Measurements from ENCODE around the gene LRIG1. TPM values are rescaled to one million over a fixed set of nuclear protein-coding genes. Genes with fewer than 3 reads are reported as not detected.

Gene LRIG1, protein sequence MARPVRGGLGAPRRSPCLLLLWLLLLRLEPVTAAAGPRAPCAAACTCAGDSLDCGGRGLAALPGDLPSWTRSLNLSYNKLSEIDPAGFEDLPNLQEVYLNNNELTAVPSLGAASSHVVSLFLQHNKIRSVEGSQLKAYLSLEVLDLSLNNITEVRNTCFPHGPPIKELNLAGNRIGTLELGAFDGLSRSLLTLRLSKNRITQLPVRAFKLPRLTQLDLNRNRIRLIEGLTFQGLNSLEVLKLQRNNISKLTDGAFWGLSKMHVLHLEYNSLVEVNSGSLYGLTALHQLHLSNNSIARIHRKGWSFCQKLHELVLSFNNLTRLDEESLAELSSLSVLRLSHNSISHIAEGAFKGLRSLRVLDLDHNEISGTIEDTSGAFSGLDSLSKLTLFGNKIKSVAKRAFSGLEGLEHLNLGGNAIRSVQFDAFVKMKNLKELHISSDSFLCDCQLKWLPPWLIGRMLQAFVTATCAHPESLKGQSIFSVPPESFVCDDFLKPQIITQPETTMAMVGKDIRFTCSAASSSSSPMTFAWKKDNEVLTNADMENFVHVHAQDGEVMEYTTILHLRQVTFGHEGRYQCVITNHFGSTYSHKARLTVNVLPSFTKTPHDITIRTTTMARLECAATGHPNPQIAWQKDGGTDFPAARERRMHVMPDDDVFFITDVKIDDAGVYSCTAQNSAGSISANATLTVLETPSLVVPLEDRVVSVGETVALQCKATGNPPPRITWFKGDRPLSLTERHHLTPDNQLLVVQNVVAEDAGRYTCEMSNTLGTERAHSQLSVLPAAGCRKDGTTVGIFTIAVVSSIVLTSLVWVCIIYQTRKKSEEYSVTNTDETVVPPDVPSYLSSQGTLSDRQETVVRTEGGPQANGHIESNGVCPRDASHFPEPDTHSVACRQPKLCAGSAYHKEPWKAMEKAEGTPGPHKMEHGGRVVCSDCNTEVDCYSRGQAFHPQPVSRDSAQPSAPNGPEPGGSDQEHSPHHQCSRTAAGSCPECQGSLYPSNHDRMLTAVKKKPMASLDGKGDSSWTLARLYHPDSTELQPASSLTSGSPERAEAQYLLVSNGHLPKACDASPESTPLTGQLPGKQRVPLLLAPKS
- 1 to 10 TPM; 4.4 to 9.7 (median 4.7) TPM for polyA plus RNA-seq

DNA sequence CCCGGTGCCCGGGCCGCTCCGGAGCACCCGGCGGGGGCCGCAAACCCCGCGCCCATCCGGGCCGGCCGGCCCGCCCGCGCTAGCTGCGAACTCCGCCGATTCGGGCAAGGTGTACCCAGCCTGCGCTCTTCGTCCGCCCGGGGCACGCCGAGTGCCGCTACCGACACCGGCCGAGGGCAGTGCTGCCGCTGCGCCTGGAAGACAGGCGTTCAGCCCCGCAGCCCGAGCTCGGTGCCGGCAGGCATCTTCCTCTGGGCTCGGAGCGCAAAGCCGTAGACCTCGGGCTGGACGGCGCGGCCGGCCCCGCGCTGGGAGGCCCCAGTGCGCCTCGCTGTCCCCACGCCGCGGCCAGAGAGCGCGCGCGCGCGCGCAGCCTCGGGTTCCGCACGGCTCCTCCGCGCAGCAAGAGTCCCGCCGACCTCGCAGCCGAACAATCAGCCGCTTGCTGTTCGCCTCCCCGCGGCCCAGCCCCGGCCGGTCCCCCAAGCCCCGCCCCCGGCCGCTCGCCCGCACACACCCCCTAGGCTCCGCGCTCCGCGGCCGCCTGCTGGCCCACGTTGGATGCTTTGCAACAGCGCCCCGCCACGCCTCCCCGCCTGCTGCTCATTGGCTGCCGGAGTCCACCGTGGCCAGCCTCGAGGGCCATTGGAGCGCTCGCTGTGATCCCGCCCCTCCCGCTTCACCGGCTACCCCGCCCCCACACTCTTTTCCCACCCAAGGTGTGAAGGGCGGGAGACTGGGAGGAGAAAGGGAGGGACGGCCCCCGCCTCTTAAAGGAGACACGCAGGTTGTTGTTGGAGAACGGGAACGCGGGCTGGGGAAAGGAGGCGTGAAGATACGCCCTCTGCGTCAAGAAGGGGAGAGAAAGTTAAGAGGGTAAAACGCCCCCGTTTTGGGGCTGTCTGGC lies at the start of gene LRIG1:
Gene LRIG1, minus strand, starts transcription at position 447 of the 907 bp plus-strand sequence. CDS start 615 bp downstream, outside the sequence.
- peaks cover 33 to 41% of the 10 kb centered on the region in 2 donors for H3K4me1 Mint-ChIP-seq
- H3K36me3 Mint-ChIP-seq: no peaks in the 10 kb centered on the region
- peak; percentile 96 to 97 (median 96) for DNase-seq
- H3K27me3 Mint-ChIP-seq (ENCODE audit: low read depth in 3 of 3): peaks cover 4 to 11% (median 9%) of the 10 kb centered on the region in 3 donors
- peak within 1 kb of the TSS; percentile 89 to 95 (median 91) for H3K4me3 Mint-ChIP-seq
- peak within 1 kb of the TSS; percentile 39 to 82 (median 72) for H3K27ac Mint-ChIP-seq
- H3K9me3 Mint-ChIP-seq: peaks cover 0 to 2% (median 0%) of the 10 kb centered on the region in 6 donors

DNA sequence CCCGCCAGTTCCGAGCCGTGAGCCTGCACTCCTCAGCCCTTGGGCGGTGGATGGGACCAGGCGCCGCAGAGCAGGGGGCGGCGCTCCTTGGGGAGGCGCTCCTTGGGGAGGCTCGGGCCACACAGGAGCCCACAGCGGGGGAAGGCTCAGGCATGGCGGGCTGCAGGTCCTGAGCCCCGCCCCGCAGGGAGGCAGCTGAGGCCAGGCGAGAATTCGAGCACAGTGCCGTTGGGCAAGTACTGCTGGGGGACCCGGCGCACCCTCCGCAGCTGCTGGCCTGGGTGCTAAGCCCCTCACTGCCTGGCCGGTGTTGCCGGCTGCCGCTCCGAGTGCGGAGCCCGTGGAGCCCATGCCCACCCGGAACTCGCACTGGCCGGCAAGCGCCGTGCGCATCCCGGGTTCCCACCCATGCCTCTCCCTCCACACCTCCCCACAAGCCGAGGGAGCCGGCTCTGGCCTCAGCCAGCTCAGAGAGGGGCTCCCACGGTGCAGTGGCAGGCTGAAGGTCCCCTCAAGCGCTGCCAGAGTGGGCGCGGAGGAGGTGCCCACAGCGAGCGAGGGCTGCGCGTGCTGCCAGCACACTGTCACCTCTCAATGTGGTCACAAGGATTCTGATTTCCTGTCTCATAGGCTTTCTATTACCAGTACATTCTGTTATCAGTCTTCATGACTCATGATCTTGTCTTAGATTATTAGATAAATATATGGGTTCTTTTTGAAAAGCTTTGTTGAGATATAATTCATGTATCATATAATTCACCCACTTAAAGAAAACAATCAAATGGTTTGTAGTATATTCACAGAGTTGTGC lies 44.0 kb upstream of the LRIG1 start:
- peaks cover 0 to 3% (median 2%) of the 10 kb centered on the region in 3 donors for H3K27me3 Mint-ChIP-seq (ENCODE audit: low read depth in 3 of 3)
- no peak overlapping the region for H3K27ac Mint-ChIP-seq
- H3K4me1 Mint-ChIP-seq: no peaks in the 10 kb centered on the region
- no peak overlapping the region for H3K4me3 Mint-ChIP-seq
- no peaks in the 10 kb centered on the region for H3K36me3 Mint-ChIP-seq
- no peak for DNase-seq
- peaks cover 0 to 8% (median 0%) of the 10 kb centered on the region in 6 donors for H3K9me3 Mint-ChIP-seq

DNA sequence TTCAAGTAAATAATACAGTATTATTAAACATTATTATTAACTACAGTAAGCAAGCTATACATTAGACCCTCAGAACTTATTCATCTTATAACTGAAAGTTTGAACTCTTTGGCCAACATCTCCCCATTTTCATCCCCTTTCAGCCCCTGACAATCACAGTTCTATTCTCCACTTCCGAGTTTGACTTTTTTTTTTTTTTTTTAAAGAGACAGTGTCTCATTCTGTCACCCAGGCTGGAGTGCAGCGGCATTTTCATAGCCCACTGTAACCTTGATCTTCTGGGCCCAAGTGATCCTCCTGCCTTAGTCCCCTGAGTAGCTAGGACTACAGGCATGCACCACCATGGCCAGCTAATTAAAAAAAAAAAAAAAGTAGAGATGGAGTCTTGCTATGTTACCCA lies 41.3 kb upstream of the LRIG1 start:
- H3K4me1 Mint-ChIP-seq: no peaks in the 10 kb centered on the region
- no peaks in the 10 kb centered on the region for H3K36me3 Mint-ChIP-seq
- peaks cover 3 to 6% (median 4%) of the 10 kb centered on the region in 3 donors for H3K27me3 Mint-ChIP-seq (ENCODE audit: low read depth in 3 of 3)
- H3K9me3 Mint-ChIP-seq: peaks cover 0 to 8% (median 0%) of the 10 kb centered on the region in 6 donors
- no peak overlapping the region for H3K27ac Mint-ChIP-seq
- no peak for DNase-seq
- no peak overlapping the region for H3K4me3 Mint-ChIP-seq

DNA sequence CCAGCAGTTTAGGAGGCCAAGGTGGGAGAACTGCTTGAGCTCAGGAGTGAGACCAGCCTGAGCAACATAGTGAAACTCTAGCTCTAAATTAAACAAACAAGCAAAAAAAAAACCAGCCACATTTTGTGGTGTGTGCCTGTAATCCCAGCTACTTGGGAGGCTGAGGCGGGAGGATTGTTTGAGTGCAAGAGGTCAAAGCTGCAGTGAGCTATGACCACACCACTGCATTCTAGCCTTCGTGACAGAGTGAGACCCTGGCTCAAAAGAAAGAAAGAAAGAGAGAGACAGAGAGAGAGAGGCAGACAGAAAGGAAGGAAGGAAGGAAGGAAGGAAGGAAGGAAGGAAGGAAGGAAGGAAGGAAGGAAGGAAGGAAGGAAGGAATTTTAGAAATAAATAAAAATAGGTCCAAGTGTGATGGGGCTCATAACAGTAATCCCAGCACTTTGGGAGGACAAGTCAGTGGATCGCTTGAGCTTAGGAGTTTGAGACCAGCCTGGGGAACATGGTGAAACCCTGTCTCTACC lies 38.7 kb upstream of the LRIG1 start:
- Mint-ChIP-seq H3K36me3 (peaks cover 0 to under 1% (median 0%) of the 10 kb centered on the region in 3 donors), H3K4me3 (no peak overlapping the region), H3K27ac (no peak overlapping the region), H3K27me3 (ENCODE audit: low read depth in 3 of 3) (peaks cover 3 to 7% (median 4%) of the 10 kb centered on the region in 3 donors), H3K9me3 (peaks cover 0 to 8% (median 0%) of the 10 kb centered on the region in 6 donors), H3K4me1 (no peaks in the 10 kb centered on the region)
- DNase-seq: no peak

DNA sequence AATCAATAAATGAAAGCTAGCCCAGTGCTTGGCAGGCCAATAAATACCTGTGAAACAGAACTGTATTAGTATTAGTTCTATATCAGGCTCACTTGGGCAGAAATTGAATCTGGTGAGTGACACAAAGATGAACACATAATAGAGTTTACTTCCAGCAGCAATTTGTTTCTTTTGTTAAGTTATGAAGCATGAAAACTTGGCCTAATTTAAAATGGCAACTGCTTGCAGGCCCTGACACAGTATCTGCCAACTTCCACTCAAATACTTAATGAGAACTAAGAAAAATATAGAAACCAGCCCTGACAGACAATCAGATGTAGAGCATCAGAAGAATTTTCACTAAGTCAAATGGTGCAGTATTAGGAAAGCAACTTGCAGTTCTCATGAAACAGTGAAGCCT lies 37.6 kb upstream of the LRIG1 start:
- Mint-ChIP-seq H3K36me3 (peaks cover 0 to 3% (median 0%) of the 10 kb centered on the region in 3 donors), H3K4me3 (no peak overlapping the region), H3K27ac (no peak overlapping the region), H3K27me3 (ENCODE audit: low read depth in 3 of 3) (peaks cover 1 to 6% (median 3%) of the 10 kb centered on the region in 3 donors), H3K4me1 (no peaks in the 10 kb centered on the region), H3K9me3 (peaks cover 0 to 8% (median 0%) of the 10 kb centered on the region in 6 donors)
- no peak for DNase-seq

DNA sequence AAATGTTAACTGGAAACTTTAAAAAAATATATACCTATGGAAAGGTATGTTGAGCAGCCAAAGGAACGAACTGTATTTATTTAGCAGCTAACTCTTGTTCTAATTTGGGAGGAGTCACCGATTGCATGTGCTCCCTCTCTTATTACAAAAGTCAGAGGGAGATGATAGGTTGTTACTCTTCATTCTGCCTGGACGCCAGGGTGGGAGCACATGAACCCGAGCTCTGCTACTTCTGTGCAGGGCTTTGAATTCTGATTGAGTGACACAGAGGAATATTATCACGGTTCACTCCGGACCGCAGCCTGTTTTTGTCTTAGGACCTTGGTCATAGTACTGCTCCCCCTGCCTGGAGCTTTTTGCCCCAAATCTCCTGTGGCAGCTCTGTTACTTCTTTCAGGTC lies 36.9 kb upstream of the LRIG1 start:
- H3K4me1 Mint-ChIP-seq: no peaks in the 10 kb centered on the region
- no peak overlapping the region for H3K27ac Mint-ChIP-seq
- DNase-seq: no peak
- peaks cover 0 to 3% (median 0%) of the 10 kb centered on the region in 3 donors for H3K36me3 Mint-ChIP-seq
- no peak overlapping the region for H3K4me3 Mint-ChIP-seq
- H3K27me3 Mint-ChIP-seq (ENCODE audit: low read depth in 3 of 3): peaks cover 1 to 4% (median 3%) of the 10 kb centered on the region in 3 donors
- H3K9me3 Mint-ChIP-seq: peaks cover 0 to 3% (median 0%) of the 10 kb centered on the region in 6 donors

DNA sequence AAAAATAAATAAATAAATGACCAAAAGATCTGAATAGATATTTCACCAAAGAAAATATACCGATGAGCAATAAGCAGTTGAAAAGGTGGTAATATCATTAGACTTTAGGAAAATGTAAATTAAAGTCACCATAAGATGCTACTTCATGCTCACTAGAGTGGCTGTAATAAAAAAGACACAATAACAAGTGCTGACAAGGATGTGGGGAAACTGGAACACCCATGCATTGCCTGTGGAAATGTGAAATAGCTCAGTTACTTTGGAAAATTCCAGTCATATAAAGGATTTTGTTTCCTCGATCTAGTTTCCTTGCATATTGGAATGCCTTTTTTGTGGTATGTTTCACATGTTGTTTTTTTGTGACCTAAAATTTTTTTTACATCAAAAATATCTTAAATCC lies 36.0 kb upstream of the LRIG1 start:
- DNase-seq: no peak
- H3K9me3 Mint-ChIP-seq: no peaks in the 10 kb centered on the region
- peaks cover 1 to 4% (median 3%) of the 10 kb centered on the region in 3 donors for H3K27me3 Mint-ChIP-seq (ENCODE audit: low read depth in 3 of 3)
- peaks cover 0 to 3% (median 0%) of the 10 kb centered on the region in 3 donors for H3K36me3 Mint-ChIP-seq
- H3K27ac Mint-ChIP-seq: no peak overlapping the region
- H3K4me3 Mint-ChIP-seq: no peak overlapping the region
- no peaks in the 10 kb centered on the region for H3K4me1 Mint-ChIP-seq

DNA sequence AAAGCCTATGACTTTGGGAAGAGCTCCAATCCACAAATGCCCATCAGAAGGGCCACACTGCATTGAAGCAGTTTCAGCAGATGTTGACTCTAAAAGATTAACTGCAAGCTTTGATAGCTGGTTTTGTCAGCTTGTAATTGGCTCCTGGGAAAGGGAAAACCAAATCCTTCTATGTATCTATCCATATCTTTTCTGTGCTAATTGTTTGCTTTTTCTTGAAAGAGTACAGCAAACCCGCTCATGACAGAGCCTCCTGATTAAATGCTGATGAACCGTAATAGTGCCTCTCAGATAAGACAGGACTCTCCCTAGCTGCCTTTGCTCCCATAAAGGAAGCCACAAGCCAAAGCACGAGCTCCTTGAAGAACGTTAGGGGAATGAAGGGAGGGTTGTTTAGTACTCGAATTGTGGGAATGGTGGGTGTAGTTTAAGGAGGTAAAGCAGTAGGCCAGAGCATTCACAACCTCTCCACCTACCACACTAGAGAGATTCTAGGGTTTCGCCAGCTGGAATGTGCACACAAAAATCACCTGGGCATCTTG lies 33.6 kb upstream of the LRIG1 start:
- Mint-ChIP-seq H3K9me3 (no peaks in the 10 kb centered on the region), H3K4me1 (no peaks in the 10 kb centered on the region), H3K27me3 (ENCODE audit: low read depth in 3 of 3) (peaks cover 1 to 4% (median 1%) of the 10 kb centered on the region in 3 donors), H3K4me3 (no peak overlapping the region), H3K27ac (no peak overlapping the region), H3K36me3 (peaks cover 0 to 3% (median 0%) of the 10 kb centered on the region in 3 donors)
- no peak for DNase-seq

DNA sequence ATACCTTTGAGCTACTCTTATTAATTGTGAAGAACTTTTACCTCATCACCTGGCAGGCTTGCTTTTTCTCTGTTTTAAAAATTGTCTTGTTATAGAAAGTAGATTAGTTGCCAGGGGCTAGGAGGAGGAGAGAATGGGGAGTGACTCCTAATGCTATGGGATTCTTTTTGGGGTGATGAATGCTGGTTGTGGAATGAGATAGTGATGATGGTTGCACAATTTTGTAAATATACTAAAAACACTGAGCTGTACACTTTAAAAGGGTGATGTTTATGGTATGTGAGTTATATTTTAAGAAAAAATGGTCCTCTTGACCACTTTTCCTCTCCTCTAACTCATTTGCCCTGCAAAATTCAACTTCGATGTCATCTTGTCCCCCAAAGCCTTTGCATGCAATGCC lies 31.8 kb upstream of the LRIG1 start:
- Mint-ChIP-seq H3K4me3 (no peak overlapping the region), H3K27ac (no peak overlapping the region)

DNA sequence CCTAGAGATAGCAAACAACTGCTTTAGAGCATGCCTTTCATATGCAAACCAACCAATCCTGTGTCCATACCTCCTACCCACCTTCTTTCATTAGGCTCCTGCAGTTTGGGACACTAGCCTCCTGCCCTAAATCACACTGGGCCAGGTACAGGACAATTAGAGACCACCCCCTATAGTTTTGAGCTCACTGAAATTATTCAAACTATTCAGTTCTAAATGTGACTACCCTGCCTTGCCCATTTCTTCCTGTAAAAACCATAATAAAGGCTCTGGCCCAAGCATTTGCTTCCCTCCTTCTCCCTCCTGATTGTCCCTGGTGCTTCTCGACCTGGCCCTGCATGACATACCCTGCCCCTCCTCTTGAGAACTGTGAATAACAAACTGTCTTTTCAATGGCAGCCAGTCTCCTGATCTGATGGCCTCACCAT lies 31.4 kb upstream of the LRIG1 start:
- Mint-ChIP-seq H3K36me3 (peaks cover 0 to 3% (median 0%) of the 10 kb centered on the region in 3 donors), H3K4me1 (no peaks in the 10 kb centered on the region), H3K9me3 (no peaks in the 10 kb centered on the region), H3K27ac (no peak overlapping the region), H3K27me3 (ENCODE audit: low read depth in 3 of 3) (peaks cover 0 to 2% (median 2%) of the 10 kb centered on the region in 3 donors), H3K4me3 (no peak overlapping the region)
- DNase-seq: no peak

More for the DNA sequence above, 31.8 kb upstream of the LRIG1 start:
- H3K9me3 Mint-ChIP-seq: no peaks in the 10 kb centered on the region
- H3K36me3 Mint-ChIP-seq: peaks cover 0 to 3% (median 0%) of the 10 kb centered on the region in 3 donors
- no peak for DNase-seq
- peaks cover 0 to 4% (median 2%) of the 10 kb centered on the region in 3 donors for H3K27me3 Mint-ChIP-seq (ENCODE audit: low read depth in 3 of 3)
- no peaks in the 10 kb centered on the region for H3K4me1 Mint-ChIP-seq

DNA sequence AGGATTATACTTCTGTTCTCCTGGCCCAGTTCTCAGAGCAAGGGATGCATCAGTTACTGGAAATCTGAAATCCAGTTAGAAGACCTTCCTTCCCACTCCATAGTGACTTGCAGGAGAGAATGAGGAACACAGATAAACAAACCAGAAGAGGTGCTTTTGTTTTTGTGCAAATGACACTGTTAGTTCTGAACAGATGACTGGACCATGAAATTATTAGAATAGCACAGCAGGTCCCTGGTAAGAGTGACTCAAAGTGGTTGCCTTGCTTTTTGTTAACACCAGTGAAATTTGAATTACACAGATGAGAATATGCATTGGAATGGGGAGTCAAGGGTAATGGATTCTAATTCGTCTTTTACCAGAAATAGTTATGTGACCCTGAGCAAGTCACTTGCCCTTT lies 30.4 kb upstream of the LRIG1 start:
- peaks cover 0 to 1% (median 0%) of the 10 kb centered on the region in 6 donors for H3K9me3 Mint-ChIP-seq
- no peak for DNase-seq
- no peak overlapping the region for H3K4me3 Mint-ChIP-seq
- H3K27ac Mint-ChIP-seq: no peak overlapping the region
- H3K4me1 Mint-ChIP-seq: no peaks in the 10 kb centered on the region
- peaks cover 0 to 3% (median 0%) of the 10 kb centered on the region in 3 donors for H3K36me3 Mint-ChIP-seq
- peaks cover 2 to 3% (median 2%) of the 10 kb centered on the region in 3 donors for H3K27me3 Mint-ChIP-seq (ENCODE audit: low read depth in 3 of 3)
